ENCODE results near the gene XRCC5.

DNA sequence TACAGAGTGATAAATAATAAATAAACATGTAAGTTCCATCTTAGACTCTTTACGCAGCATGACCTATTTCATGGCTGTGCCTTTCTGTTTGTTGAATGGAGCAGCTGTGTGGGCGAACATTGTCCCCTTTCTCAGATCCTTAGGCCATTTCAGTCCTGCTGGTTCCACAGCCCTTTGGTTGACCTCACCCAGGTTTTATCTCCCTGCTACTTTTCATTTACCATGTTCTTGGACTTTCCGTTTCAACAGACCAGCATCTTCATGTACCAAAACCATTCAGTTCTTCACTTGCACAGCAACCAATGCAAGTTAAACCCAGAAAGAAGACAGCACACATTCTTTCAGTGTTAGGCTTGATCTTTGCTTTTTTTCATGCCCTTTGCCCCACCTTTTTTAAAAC, 83.8 kb downstream of the XRCC5 start:
- no peak for TF ChIP-seq CTCF (IDR thresholded peaks at IDR 0.05 in 4 of 5, conservative IDR thresholded peaks at IDR 0.05 in 1 of 5)
- no peak for TF ChIP-seq POLR2A (IDR thresholded peaks at IDR 0.05)
